ENCODE results near the gene CETN3.

Gene CETN3

DNA sequence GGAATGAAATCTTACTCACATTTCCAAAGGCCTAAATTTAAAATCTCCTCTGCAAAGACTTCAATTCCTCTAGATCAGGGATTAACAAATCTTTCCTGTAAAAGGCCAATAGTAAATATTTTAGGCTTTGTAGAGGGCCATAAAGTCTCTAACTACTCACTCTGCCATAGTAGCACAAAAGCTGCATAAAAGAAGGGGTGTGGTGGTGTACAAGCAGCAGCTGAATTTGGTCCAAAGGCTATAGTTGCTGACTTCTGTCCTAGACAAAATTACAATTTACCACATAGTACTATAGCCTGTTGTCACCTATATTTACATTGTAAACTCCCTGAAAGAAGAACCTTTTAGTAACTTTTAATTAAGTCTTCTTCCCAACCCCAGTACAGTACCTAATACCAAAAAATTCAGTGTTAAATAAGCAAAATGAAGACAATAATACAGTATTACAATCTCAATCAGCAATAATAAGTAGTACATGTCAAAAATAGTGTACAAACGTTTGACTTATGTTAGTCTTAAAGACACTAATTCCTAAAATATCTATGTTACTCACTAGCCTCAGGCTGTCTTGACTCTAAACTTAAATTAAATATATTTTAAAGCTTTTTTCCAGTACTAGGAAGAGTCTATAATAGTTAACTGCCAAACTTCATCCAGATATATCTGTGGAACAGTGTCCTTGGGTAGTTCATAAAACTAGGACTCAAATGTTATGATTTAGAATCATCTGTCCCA, 6.9 kb downstream of the CETN3 start:
- DNase-seq (ENCODE audit: low read depth), result no peak
- H3K4me3 ChIP-seq (ENCODE audit: control insufficient read depth, low read depth, low read length), result no peak overlapping the region
- TF ChIP-seq, protein P1, sequence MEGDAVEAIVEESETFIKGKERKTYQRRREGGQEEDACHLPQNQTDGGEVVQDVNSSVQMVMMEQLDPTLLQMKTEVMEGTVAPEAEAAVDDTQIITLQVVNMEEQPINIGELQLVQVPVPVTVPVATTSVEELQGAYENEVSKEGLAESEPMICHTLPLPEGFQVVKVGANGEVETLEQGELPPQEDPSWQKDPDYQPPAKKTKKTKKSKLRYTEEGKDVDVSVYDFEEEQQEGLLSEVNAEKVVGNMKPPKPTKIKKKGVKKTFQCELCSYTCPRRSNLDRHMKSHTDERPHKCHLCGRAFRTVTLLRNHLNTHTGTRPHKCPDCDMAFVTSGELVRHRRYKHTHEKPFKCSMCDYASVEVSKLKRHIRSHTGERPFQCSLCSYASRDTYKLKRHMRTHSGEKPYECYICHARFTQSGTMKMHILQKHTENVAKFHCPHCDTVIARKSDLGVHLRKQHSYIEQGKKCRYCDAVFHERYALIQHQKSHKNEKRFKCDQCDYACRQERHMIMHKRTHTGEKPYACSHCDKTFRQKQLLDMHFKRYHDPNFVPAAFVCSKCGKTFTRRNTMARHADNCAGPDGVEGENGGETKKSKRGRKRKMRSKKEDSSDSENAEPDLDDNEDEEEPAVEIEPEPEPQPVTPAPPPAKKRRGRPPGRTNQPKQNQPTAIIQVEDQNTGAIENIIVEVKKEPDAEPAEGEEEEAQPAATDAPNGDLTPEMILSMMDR (IDR thresholded peaks at IDR 0.05; ENCODE audit: control insufficient read depth, insufficient read depth, low read depth, low read length, missing control alignments), result no peak

DNA sequence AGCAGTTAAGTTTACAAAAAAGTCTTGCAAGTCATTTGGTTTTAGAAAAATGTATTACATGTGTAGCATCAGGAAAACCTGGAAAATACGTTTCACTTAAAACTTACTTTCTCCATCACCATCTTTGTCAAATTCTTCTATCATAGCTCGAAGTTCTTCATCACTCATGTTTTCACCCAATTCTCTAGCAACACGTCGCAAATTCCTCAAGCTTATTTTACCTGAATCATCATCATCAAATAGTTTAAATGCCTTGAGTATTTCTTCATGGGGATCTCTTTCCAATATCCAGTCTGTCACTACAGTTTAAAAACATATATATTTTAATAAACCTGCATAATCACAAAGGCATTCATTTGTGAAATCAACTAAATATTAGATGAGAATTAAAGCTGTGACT, 10.3 kb downstream of the CETN3 start:
- DNase-seq (ENCODE audit: low read depth), result no peak
- TF ChIP-seq, protein P1 (IDR thresholded peaks at IDR 0.05; ENCODE audit: control insufficient read depth, insufficient read depth, low read depth, low read length, missing control alignments), result no peak
- no peak overlapping the region for H3K4me3 ChIP-seq (ENCODE audit: control insufficient read depth, low read depth, low read length)

DNA sequence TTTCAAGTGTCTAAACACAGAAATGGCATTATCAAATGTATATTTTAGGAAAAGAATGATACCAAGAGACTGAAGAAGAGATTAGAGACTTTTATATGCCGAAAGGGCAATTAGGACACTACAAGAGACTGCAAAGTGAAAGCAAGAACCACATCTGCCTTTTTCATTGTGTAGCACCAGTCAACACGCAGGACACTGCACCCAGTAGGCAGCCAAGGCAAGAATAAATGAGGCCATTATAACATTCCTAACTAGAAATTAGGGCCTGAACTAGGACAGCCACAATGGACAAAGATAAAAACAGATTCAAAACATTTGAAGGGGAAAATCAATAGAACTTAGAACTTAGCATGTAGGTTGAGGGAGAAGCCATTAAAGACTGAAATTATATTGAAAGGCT, 10.8 kb downstream of the CETN3 start:
- H3K4me3 ChIP-seq (ENCODE audit: control insufficient read depth, low read depth, low read length), result no peak overlapping the region
- DNase-seq (ENCODE audit: low read depth), result no peak
- TF ChIP-seq, protein P1 (IDR thresholded peaks at IDR 0.05; ENCODE audit: control insufficient read depth, insufficient read depth, low read depth, low read length, missing control alignments), result no peak

DNA sequence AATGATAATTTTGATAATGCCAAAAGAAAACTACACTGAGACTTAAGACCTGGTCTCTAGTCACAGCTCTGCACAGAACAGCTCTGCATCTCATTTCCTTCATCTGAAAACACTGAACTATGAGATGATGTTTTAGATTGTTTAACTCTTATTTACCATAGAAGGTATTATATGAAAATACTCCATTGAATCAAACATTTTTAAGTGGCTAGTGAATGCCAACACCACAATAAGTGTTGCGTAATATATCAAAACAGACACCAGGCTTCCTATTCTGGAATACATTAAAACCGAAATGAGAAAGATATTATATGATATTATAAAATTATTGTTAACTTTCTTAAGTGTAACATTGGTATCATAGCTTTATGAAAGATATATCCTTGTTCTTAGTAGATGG, 14.6 kb downstream of the CETN3 start:
- TF ChIP-seq, protein P1 (IDR thresholded peaks at IDR 0.05; ENCODE audit: control insufficient read depth, insufficient read depth, low read depth, low read length, missing control alignments), result no peak
- no peak overlapping the region for H3K4me3 ChIP-seq (ENCODE audit: control insufficient read depth, low read depth, low read length)
- DNase-seq (ENCODE audit: low read depth), result no peak

DNA sequence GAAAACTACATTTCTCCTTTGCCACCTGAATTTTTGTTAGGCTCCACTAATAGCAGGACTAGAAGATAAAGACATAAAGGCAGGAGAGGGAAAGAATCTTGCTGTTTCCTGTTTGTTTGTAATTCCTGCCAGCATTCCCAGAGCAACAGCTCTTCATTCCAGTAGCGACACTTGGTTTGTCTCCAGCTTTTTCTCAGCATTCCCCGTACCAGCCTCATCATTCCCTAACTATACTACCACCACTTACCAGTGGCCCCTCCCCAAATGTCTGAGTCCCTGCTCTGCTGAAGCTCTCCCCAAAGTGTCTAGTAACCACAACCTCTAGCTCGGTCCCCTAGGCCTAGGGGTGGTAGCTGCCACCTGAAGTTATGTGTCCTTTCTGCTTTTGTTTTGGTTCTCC, 18.6 kb downstream of the CETN3 start:
- DNase-seq (ENCODE audit: low read depth), result no peak
- H3K4me3 ChIP-seq (ENCODE audit: control insufficient read depth, low read depth, low read length), result no peak overlapping the region
- TF ChIP-seq, protein P1 (IDR thresholded peaks at IDR 0.05; ENCODE audit: control insufficient read depth, insufficient read depth, low read depth, low read length, missing control alignments), result no peak

DNA sequence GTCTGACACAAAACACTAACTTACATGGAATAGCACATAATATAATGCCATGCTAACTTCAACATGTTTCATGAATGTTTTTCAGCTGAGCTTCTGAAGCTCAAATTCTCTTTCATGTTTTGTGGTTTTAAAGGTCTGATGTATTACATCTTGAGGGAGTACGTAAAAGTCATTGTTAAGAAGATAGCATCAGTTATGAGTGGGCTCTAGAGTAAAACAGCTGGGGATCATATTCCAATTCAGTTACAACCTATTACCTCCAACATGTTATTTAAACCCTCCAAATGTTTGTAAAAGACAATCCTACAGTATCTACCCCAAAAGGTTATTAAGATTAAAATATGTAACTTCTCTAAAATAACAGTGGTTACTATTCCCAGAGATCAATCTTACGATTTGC, 19.2 kb downstream of the CETN3 start:
- TF ChIP-seq, protein P1 (IDR thresholded peaks at IDR 0.05; ENCODE audit: control insufficient read depth, insufficient read depth, low read depth, low read length, missing control alignments), result no peak
- H3K4me3 ChIP-seq (ENCODE audit: control insufficient read depth, low read depth, low read length), result no peak overlapping the region
- DNase-seq (ENCODE audit: low read depth), result no peak

Measured in AG09309 (cell line).